ENCODE measurements around the gene ERVV-1.

GRCh38 chr19:53008061-53008778, 5.5 kb upstream of the ERVV-1 start:
- TF ChIP-seq CTCF (IDR thresholded peaks at IDR 0.05) (no peak), POLR2A (IDR thresholded peaks at IDR 0.05) (no peak)

Data from adrenal gland (tissue), 5 donors.